ENCODE measurements around the gene ENPP4.

- TF ChIP-seq CTCF (IDR thresholded peaks at IDR 0.05) = no peak
- TF ChIP-seq POLR2A (IDR thresholded peaks at IDR 0.05) = no peak
- no peak for TF ChIP-seq EP300 (IDR thresholded peaks at IDR 0.05)
These were observed 34.5 kb upstream of the ENPP4 start for GRCh38 chr6:46095251-46095650.
